Lower lobe of right lung (tissue), 2 donors: Measurements from ENCODE around the gene CAMK2G. TPM values are rescaled to one million over a fixed set of nuclear protein-coding genes. Genes with fewer than 3 reads are reported as not detected.
"Not testable (repeated sequence)": the region's sequence is repeated elsewhere in the genome, so short reads cannot be mapped to it uniquely, and the experiment has no call there.

Source experiments
- ATAC-seq, 2 donors: fragments of 200-7000 bp; cut with Tn5 transposase; one replicate each; pipeline ENCODE4 v1.9.1; 2020 to 2022; ENCODE audit warnings: mild to moderate bottlenecking in 2 of 2, moderate library complexity in 2 of 2
- DNase-seq: peaks from one replicate; pipeline ENCODE4 v3.0.0-alpha.2; 2020
- H3K27ac ChIP-seq: fragments of 200-600 bp; one replicate; pipeline ENCODE4 v1.8.0; 2022
- H3K27me3 ChIP-seq: fragments of 200-600 bp; one replicate; pipeline ENCODE4 v1.8.0; 2022; ENCODE audit warnings: low read depth
- H3K36me3 ChIP-seq: fragments of 200-600 bp; one replicate; pipeline ENCODE4 v1.8.0; 2022; ENCODE audit warnings: mild to moderate bottlenecking
- H3K4me1 ChIP-seq: fragments of 200-600 bp; one replicate; pipeline ENCODE4 v1.8.0; 2022
- H3K4me3 ChIP-seq: fragments of 200-600 bp; one replicate; pipeline ENCODE4 v1.8.0; 2022; ENCODE audit warnings: mild to moderate bottlenecking
- H3K9me3 ChIP-seq: fragments of 200-600 bp; one replicate; pipeline ENCODE4 v1.8.0; 2022
- CTCF ChIP-seq: fragments of 200-600 bp; IDR thresholded peaks from one replicate; pipeline ENCODE4 v1.8.0; 2022; ENCODE audit warnings: antibody characterized with exemption, mild to moderate bottlenecking
- intact Hi-C: fragments of 100-400 bp; cut with DNase I; formaldehyde crosslinking; loops from one replicate; pipeline ENCODE4 v1.11.0; 2022
- total RNA-seq: library from RNA; stranded (reverse); fragmentation: NEBNext Ultra II Directional; extraction: Animal tissue kit (Norgen Biotek cat#: 25700); gene quantifications from one replicate; pipeline ENCODE4 v1.2.1, GENCODE V29; 2021
- donor health status: DM: no; HTN: yes; CAD: no; lungs with severe emphysema.

Gene CAMK2G
- total RNA-seq, 1 donor from 2014 or later, result 38.4 TPM

- DNase-seq, result no peak
- H3K9me3 ChIP-seq, result no peaks in the 10 kb centered on the region
- peaks cover 98% of the 10 kb centered on the region for H3K36me3 ChIP-seq
- ATAC-seq, result peak in 1 of 2 donors; percentile 8
- TF ChIP-seq CTCF, result no peak
- H3K27ac ChIP-seq, result no peak overlapping the region
- H3K4me3 ChIP-seq, result no peak overlapping the region
- no peaks in the 10 kb centered on the region for H3K27me3 ChIP-seq
- H3K4me1 ChIP-seq, result no peaks in the 10 kb centered on the region
- intact Hi-C loops, result no loop called here
Observed at GRCh38 chr10:73798927-73799560, 75.3 kb downstream of the CAMK2G start.

GRCh38 chr10:73798087-73798486, 76.3 kb downstream of the CAMK2G start:
- intact Hi-C loops, result no loop called here
- no peaks in the 10 kb centered on the region for H3K9me3 ChIP-seq
- no peak for ATAC-seq
- H3K27me3 ChIP-seq, result no peaks in the 10 kb centered on the region
- H3K36me3 ChIP-seq, result peaks cover 98% of the 10 kb centered on the region
- no peak overlapping the region for H3K4me3 ChIP-seq
- TF ChIP-seq CTCF, result no peak
- no peak for DNase-seq
- H3K4me1 ChIP-seq, result no peaks in the 10 kb centered on the region
- no peak overlapping the region for H3K27ac ChIP-seq

DNA sequence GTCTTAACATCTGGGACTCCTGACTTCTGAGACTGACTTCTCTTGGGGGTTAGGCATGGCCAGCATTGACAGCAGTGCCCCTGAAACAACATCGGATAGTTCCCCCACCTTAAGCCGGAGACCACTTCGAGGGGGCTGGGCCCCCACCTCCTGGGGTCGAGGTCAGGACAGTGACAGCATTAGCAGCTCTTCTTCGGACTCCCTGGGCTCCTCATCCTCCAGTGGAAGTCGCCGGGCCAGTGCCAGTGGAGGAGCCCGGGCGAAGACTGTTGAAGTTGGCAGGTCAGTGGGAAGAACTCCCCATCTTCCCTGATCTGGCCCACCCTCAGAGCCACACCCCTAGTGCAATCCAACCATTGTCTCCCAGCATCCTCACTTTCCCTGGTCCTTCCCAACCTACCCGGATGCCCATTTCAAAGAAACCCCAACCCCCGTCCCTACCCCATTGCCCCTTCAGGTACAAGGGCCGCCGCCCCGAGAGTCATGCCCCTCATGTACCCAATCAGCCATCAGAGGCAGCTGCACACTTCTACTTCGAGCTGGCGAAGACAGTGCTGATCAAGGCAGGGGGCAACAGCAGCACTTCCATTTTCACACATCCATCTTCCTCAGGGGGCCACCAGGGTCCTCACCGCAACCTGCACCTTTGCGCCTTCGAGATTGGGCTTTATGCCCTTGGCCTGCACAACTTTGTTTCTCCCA, 76.9 kb downstream of the CAMK2G start:
- Histone ChIP-seq H3K36me3 (peaks cover 98% of the 10 kb centered on the region), H3K27me3 (no peaks in the 10 kb centered on the region)

DNA sequence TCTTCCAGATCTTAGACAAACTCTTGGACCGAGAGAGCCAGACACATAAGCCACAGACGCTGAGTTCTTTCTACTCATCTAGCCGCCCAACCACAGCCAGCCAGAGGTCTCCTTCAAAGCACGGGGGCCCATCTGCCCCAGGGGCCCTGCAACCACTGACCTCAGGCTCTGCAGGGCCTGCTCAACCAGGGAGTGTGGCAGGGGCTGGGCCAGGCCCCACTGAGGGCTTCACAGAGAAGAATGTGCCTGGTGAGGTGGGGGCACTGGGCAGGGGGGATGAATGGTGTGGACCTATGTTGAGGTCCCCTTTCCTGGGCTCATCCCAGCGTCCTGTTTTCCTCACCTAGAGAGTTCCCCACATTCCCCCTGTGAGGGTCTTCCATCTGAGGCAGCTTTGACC, 77.6 kb downstream of the CAMK2G start:
- intact Hi-C loops, result no loop called here

More for the DNA sequence above, 76.9 kb downstream of the CAMK2G start:
- intact Hi-C loops, result no loop called here
- Histone ChIP-seq H3K9me3 (no peaks in the 10 kb centered on the region), H3K4me1 (no peaks in the 10 kb centered on the region), H3K4me3 (no peak overlapping the region), H3K27ac (no peak overlapping the region)
- ATAC-seq (no peak), DNase-seq (no peak)
- TF ChIP-seq CTCF, result no peak

DNA sequence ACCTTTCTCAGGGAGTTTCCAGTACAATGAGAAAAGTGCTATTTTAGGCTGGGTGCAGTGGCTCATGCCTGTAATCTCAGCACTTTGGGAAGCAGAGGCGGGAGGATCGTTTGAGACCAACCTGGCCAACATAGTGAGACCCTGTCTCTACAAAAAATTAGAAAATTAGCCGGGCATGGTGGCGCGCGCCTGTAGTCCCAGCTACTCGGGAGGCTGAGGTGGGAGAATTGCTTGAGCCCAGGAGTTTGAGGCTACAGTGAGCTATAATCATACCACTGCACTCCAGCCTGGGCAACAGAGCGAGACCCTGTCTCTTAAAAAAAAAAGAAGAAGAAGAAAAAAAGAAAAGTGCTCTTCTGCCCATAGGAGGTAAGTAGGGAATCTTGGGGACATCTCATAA, 78.3 kb downstream of the CAMK2G start:
- DNase-seq, intact Hi-C loops: not testable (repeated sequence)
- peaks cover 98% of the 10 kb centered on the region for H3K36me3 ChIP-seq

More for the DNA sequence above, 77.6 kb downstream of the CAMK2G start:
- Histone ChIP-seq H3K27ac (no peak overlapping the region), H3K36me3 (peaks cover 98% of the 10 kb centered on the region), H3K4me3 (no peak overlapping the region), H3K9me3 (no peaks in the 10 kb centered on the region), H3K4me1 (no peaks in the 10 kb centered on the region), H3K27me3 (no peaks in the 10 kb centered on the region)
- no peak for TF ChIP-seq CTCF
- no peak for ATAC-seq
- DNase-seq, result no peak

GRCh38 chr10:73795491-73795890, 78.9 kb downstream of the CAMK2G start:
- H3K36me3 ChIP-seq, result peaks cover 100% of the 10 kb centered on the region
- H3K4me1 ChIP-seq, H3K9me3 ChIP-seq, H3K27me3 ChIP-seq, H3K27ac ChIP-seq, intact Hi-C loops, ATAC-seq, H3K4me3 ChIP-seq, DNase-seq: not testable (repeated sequence)

More for the DNA sequence above, 78.3 kb downstream of the CAMK2G start:
- not testable (repeated sequence) for H3K4me1 ChIP-seq, ATAC-seq, H3K27ac ChIP-seq, H3K4me3 ChIP-seq, H3K27me3 ChIP-seq, H3K9me3 ChIP-seq
